HG03025 (cell line): Measurements from ENCODE around the gene WASHC4.

Source experiments
- ATAC-seq: cut with Tn5 transposase; IDR thresholded peaks from one replicate; pipeline ENCODE4 v1.9.1; 2021; ENCODE audit warnings: mild to moderate bottlenecking, moderate library complexity; ENCODE audit not compliant: unreplicated experiment, low FRiP score

WASHC4 gene

GRCh38 chr12:105204916-105205315, 97.4 kb downstream of the WASHC4 start:
- no peak for ATAC-seq

GRCh38 chr12:105205322-105206048, 98.0 kb downstream of the WASHC4 start:
- no peak for ATAC-seq

GRCh38 chr12:105206686-105207374, 99.3 kb downstream of the WASHC4 start:
- ATAC-seq, result no peak

DNA sequence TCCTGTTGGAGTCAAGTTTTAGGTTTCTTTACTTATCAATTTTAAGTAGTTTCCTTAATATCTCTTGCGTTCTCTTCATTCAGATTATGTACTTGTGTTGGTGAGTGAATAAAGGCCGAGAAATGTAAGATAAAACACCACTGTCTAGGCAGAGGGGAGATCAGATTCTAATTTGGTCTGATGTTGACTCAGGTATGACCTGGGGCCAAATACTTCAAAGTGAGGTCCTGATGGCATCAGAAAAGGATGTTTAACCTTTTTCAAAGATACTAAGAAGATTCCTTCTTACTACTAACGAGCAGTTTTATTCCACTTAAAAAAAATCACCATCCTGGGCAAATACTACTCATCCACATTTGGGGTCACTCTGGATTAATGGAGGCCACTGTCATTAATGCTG, 101.6 kb downstream of the WASHC4 start:
- no peak for ATAC-seq

- ATAC-seq, result no peak
Observed at GRCh38 chr12:105212438-105212837, 104.9 kb downstream of the WASHC4 start.

DNA sequence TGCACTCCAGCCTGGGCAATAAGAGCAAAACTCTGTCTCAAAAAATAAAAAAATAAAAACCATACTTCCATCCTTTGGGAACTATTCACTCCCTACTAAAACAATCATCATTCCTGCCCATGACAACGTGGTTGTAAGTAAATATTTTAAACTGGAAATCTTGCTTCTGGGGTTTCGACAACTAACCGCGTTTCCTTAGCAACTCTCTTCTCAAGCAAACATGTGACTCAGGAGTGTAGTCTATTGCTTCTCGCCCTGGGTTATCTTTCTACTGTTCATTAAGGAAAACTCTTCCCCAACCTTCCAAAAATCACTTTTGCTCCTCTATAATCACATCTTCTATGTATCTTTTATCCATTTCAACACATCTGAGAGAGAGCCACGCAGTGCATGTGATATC, 106.6 kb downstream of the WASHC4 start:
- no peak for ATAC-seq

DNA sequence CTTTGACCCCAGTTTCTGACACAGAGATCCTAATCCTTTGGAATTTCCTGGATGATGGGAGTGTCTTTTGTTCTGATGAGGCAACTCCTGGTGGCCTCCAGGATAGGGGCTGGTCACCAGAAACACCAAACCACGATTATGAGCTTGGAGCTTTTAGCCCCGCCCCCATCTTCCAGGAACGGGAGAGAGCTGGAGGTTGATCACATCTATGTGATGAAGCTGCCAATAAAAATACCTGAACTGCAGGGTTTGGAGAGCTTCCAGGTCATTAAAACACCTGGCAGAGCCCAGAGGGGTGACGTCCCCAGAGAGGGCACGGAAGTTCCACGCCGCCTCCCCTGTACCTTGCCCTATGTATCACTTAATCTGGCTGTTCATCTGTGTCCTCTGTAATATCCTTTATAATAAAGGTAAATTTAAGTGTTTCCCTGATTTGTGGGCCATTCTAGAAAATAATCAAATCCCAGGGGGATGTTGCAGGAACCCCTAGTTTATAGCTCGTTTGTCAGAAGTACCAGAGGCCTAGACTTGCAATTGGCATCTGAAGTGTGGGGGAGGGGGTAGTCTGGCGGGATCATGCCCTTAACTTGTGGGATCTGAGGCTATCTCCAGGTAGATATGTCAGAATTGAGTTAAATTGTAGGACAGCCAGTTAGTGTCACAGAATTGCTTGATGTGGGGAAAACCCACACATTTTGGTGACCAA, 107.3 kb downstream of the WASHC4 start:
- ATAC-seq, result no peak

- ATAC-seq, result no peak
Observed at GRCh38 chr12:105218434-105218833, 110.9 kb downstream of the WASHC4 start.
